ENCODE results near the gene AKAP12.

GRCh38 chr6:151330130-151330696 lies 90.4 kb downstream of the AKAP12 start:
- TF ChIP-seq E2F1 (CRISPR knock-in tag; IDR thresholded peaks at IDR 0.05) = no peak
- TF ChIP-seq CTCF (IDR thresholded peaks at IDR 0.05) = no peak
- TF ChIP-seq CREB1 (CRISPR knock-in tag; IDR thresholded peaks at IDR 0.05) = no peak
- TF ChIP-seq HMGXB4 (CRISPR knock-in tag; IDR thresholded peaks at IDR 0.05) = no peak

Data from WTC11 (cell line).